Right lung (tissue), 10 donors: ENCODE measurements around the gene ACADVL. TPM values are rescaled to one million over a fixed set of nuclear protein-coding genes. Genes with fewer than 3 reads are reported as not detected.
"Not testable (repeated sequence)": the region's sequence is repeated elsewhere in the genome, so short reads cannot be mapped to it uniquely, and the experiment has no call there.

ENCODE experiments used
- DNase-seq, 2 donors: peaks; one replicate each; pipeline ENCODE4 v3.0.0-alpha.2; 2013
- long read RNA-seq, 8 donors: transcript quantifications; one replicate each; lab custom pipeline, GENCODE V29; 2026
- polyA plus RNA-seq, 5 donors: library from polyadenylated mRNA; unstranded; fragments of 120-200 nt; gene quantifications; one replicate each; pipeline versions ENCODE4 v1.2.1 to v1.2.3, GENCODE V29; 2013; ENCODE audit warnings: inconsistent platforms in 1 of 5, low replicate concordance in 1 of 5; ENCODE audit not compliant: insufficient read length in 5 of 5, insufficient read depth in 1 of 5

Gene ACADVL
- 100 to 1,000 TPM; 289 to 380 (median 360) TPM for polyA plus RNA-seq
- long read RNA-seq, donor 1, transcript ACADVL-203 (20 exons, 2,323 nt): minor isoform, 11 of 93 reads
- long read RNA-seq, donor 1, transcript ACADVL-209 (2 exons, 562 nt): minor isoform, 8 of 93 reads
- long read RNA-seq, donor 1, transcript ACADVL-206 (8 exons, 1,212 nt): minor isoform, 10 of 93 reads
- long read RNA-seq, donor 1, transcript ACADVL-214 (1 exons, 1,732 nt): major isoform, 19 of 93 reads
- long read RNA-seq, donor 1, partial matches to known transcripts: 17 of 93 reads
- long read RNA-seq, donor 1, other reads (novel, unspliced or antisense): 10 of 93 reads
- long read RNA-seq, donor 2, transcript ACADVL-203 (20 exons, 2,323 nt): major isoform, 11 of 38 reads
- long read RNA-seq, donor 2, partial matches to known transcripts: 6 of 38 reads
- long read RNA-seq, donor 2, other reads (novel, unspliced or antisense): 12 of 38 reads
- long read RNA-seq, donor 3, transcript ACADVL-214 (1 exons, 1,732 nt): minor isoform, 9 of 69 reads
- long read RNA-seq, donor 3, transcript ACADVL-206 (8 exons, 1,212 nt): minor isoform, 8 of 69 reads
- long read RNA-seq, donor 3, transcript ACADVL-203 (20 exons, 2,323 nt): major isoform, 18 of 69 reads
- long read RNA-seq, donor 3, transcript ACADVL-215 (5 exons, 709 nt): minor isoform, 5 of 69 reads
- long read RNA-seq, donor 3, partial matches to known transcripts: 20 of 69 reads
- long read RNA-seq, donor 3, other reads (novel, unspliced or antisense): 0 of 69 reads
- long read RNA-seq, donor 4, transcript ACADVL-203 (20 exons, 2,323 nt): major isoform, 14 of 39 reads
- long read RNA-seq, donor 4, transcript ACADVL-215 (5 exons, 709 nt): minor isoform, 5 of 39 reads
- long read RNA-seq, donor 4, transcript ACADVL-214 (1 exons, 1,732 nt): minor isoform, 5 of 39 reads
- long read RNA-seq, donor 4, partial matches to known transcripts: 5 of 39 reads
- long read RNA-seq, donor 4, other reads (novel, unspliced or antisense): 0 of 39 reads
- long read RNA-seq, donor 5, transcript ACADVL-234 (2 exons, 599 nt): minor isoform, 7 of 130 reads
- long read RNA-seq, donor 5, transcript ACADVL-203 (20 exons, 2,323 nt): major isoform, 19 of 130 reads
- long read RNA-seq, donor 5, transcript ACADVL-214 (1 exons, 1,732 nt): minor isoform, 10 of 130 reads
- long read RNA-seq, donor 5, transcript ACADVL-206 (8 exons, 1,212 nt): minor isoform, 10 of 130 reads
- long read RNA-seq, donor 5, partial matches to known transcripts: 58 of 130 reads
- long read RNA-seq, donor 5, other reads (novel, unspliced or antisense): 15 of 130 reads
- long read RNA-seq, donor 6, transcript ACADVL-214 (1 exons, 1,732 nt): minor isoform, 7 of 90 reads
- long read RNA-seq, donor 6, transcript ACADVL-203 (20 exons, 2,323 nt): major isoform, 21 of 90 reads
- long read RNA-seq, donor 6, transcript ACADVL-206 (8 exons, 1,212 nt): minor isoform, 8 of 90 reads
- long read RNA-seq, donor 6, partial matches to known transcripts: 35 of 90 reads
- long read RNA-seq, donor 6, other reads (novel, unspliced or antisense): 6 of 90 reads
- long read RNA-seq, donor 7, transcript ACADVL-203 (20 exons, 2,323 nt): major isoform, 21 of 68 reads
- long read RNA-seq, donor 7, transcript ACADVL-206 (8 exons, 1,212 nt): minor isoform, 5 of 68 reads
- long read RNA-seq, donor 7, partial matches to known transcripts: 20 of 68 reads
- long read RNA-seq, donor 7, other reads (novel, unspliced or antisense): 7 of 68 reads
- long read RNA-seq, donor 8, transcript ACADVL-214 (1 exons, 1,732 nt): major isoform, 7 of 21 reads
- long read RNA-seq, donor 8, transcript ACADVL-203 (20 exons, 2,323 nt): major isoform, 7 of 21 reads
- long read RNA-seq, donor 8, partial matches to known transcripts: 0 of 21 reads
- long read RNA-seq, donor 8, other reads (novel, unspliced or antisense): 0 of 21 reads

DNA sequence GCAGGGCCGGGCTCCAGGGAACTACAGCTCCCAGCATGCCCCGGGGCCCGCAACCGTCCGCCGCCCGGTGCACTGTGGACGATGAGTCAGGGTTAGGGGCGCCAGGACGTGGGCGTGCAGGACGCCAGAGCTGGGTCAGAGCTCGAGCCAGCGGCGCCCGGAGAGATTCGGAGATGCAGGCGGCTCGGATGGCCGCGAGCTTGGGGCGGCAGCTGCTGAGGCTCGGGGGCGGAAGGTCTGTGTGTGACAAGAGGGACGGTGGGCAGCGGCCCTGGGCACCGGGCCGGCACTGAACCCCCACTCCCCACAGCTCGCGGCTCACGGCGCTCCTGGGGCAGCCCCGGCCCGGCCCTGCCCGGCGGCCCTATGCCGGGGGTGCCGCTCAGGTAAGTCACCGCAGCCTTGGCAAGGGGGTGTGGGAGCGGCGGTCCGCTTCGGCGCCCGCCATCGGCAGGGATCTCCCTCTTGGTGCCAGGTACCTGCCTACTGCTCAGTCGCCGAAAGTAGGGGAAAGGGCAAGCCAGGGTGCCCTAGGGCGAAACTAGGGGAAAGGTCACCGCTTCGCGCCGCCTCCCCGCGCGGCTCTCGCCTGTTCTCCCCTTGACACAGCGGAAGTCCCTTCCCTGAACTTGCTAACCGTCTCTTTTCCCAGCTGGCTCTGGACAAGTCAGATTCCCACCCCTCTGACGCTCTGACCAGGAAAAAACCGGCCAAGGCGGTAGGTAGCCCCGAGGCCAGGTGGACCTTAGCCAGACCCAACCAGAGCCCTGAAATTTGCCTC is at the start of gene ACADVL, which contains the start of gene DLG4:
TSS of gene ACADVL (plus strand) at position 127 of the 781 bp plus-strand sequence. CDS start at position 174, 47 bp downstream.
TSS of gene DLG4 (minus strand) at position 25 of the 781 bp plus-strand sequence.
- DNase-seq: peak; percentile 83 to 86

DNA sequence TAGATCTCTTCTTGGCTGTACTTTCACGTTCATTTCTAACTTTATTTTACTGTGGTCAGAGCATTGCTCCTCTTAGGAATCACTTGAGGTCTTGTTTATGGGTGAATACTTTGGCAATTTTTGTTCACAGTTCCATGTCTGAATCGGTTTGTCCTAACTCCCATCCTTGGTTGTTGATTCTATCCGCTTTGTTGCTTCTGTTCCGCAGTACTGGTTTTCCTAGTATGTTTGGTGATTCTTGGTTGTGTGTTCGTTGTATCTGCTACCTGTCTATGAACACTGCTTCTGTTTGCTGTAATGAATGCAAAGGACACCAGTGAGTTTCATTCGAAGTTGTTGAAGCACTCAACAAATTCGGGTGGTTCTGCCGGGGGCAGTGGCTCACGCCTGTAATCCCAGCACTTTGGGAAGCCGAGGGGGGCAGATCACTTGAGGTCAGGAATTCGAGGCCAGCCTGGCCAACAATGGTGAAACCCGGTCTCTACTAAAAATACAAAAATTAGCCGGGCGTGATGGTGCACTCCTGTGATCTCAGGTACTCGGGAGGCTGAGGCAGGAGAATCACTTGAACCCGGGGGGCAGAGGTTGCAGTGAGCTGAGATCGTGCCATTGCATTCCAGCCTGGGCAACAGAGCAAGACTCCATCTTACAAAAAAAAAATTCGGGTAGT is 47.1 kb upstream of the ACADVL start:
- not testable (repeated sequence) for DNase-seq

DNA sequence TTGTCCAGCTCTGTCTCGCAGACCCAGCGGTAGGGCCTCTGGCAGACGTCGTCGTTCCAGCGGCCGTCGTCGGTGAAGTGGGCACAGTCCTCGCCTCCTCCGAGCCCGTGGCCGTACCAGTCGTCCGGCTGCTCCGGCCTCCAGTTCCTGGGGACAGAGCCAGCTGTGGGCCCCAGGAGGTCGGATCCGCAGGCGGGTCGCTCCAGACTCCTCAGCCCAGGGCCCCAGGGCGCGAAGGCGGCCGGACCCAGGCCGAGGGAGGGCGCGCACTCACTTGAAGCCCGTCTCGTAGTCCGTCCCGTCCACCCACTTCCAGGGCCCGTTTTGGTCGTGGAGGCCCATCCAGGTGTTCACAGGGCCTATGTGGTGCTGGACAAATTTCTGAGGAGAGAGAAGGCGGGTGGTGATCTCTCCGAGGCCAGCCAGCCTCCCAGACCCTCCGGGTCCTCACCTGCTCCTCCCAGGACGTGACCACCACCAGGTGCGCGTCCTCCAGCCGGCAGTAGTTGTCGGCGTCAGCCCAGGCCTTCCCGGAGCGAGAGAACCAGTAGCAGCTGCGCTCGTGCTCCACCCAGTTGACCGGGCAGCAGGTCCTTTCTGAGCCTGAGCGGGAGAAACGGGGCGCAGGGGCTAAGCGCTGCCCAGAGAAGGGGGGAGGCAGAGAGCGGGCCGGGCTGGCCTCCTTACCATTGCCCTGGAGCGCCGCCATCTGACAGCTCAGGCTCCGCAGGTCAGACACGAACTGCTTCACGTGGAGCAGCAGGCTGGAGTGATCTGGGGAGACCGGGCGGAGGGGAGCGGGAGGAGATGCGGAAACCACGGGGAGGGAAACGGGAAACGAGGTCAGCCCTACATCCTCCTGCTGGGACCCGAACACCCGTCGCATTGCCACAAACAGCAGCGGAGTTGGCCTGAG is 45.8 kb upstream of the ACADVL start:
- DNase-seq: peak in 1 of 2 donors; percentile 60

DNA sequence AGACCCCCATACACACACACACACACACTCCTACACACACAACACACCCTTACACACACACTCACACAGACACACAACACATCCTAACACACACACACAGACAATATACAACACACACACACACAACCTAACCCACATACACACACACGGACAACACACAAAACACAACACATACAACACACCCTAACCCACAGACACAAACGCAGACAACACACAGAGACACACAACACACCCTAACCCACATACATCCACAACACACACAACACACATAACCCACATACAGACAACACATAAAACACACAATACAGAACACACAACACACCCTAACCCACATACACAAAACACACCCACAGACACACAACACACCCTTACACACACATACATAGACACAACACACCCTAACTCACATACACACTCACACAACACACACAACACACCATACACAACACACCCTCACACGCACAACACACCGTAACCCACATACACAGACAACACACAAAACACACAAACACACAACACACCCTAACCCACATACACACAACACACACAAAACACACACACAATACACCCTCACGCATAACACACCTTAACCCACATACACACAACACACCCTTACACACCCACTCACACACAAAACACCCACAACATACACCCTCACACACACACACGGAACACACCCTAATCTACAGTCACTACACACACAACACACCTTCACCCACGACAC is 45.0 kb upstream of the ACADVL start:
- no peak for DNase-seq

DNA sequence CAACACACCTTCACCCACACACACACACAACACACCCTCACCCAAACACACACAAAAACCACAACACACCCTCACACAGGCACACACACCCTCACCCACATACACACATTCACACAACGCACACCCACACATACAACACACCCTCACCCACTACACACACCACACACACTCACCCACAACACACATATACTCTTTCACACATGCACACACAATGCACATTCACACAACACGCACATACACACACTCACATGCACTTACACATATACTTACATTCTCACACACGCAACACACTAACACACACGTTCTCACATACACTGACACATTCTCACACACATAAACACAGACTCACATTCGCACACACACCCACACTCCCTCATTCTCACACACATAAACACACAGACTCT is 44.4 kb upstream of the ACADVL start:
- DNase-seq: no peak

DNA sequence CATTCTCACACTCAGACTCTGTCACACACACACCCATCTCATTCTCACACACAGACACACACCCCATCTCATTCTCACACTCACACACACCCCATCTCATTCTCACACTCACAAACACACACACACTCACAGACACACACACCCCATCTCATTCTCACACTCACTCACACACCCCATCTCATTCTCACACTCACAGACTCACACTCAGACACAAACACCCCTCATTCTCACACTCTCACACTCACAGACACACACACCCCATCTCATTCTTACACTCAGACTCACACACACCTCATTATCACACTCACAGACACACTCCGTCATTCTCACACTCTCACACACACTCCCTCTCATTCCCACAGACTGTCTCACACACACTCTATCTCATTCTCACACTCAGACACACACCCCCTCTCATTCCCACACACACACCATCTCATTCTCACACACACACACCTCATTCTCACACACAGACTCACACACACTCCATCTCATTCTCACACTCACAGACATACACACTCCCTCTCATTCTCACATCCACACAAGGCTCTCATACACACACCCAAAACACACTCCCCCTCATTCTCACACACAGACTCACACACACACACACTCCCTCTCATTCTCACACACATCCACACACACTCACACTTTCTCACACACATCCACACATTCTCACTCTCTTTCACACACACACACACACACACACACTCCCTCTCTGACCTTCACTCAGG is 43.5 kb upstream of the ACADVL start:
- DNase-seq: no peak

DNA sequence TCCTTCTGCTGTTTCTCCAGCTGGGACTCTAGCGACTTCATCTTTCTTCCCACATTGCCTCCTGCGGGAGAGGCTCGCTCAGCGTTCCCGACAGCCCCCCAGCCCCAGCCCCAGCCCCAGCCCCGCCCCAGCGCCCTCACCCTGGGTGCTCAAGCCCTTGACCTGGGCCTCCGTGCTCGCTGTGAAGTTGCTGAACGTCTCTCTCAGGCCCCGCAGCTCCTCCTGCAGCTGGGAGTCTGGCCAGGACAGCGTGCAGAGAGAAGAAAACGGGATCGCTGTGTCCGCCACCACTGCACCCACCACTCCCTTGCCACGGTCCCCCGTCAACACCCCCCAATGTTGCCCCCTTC is 42.9 kb upstream of the ACADVL start:
- no peak for DNase-seq

DNA sequence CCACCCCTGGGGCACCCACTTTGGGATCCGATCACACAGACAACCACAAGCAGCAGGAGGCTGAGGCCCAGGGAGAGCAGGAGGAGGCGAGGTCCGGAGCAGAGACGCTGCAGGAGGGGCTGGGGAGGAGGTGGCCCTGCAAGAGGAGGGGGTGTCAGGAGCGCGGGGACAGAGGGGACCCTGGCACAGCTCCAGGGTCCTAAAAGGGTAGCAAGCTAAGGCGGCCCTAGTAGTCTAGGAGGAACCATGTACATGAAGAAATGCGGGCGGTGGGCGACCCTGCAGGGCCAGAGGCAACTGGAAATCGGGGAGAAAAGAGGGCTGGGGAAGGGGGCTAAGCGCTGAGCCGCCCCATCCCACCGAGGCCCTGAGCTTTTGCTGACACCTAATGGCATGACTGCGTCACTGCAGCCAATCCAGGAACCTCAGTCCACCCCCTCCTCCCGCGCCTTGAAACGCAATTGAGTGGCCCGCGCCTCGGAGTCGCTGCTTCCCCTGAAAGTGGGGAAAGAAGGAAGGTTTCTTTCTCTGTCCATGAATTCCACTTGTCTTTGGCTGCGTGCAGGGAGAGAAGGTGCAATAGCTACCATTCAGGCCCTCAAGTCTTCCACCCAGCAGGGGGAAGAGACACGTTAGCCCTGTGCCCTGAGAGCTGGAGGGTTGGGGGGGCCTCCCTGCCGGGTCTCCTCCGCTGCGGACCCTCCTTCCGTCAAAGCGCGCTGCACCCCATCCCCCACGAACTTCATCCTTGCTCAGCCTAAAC is 42.4 kb upstream of the ACADVL start:
- DNase-seq: peak; percentile 80 to 83

DNA sequence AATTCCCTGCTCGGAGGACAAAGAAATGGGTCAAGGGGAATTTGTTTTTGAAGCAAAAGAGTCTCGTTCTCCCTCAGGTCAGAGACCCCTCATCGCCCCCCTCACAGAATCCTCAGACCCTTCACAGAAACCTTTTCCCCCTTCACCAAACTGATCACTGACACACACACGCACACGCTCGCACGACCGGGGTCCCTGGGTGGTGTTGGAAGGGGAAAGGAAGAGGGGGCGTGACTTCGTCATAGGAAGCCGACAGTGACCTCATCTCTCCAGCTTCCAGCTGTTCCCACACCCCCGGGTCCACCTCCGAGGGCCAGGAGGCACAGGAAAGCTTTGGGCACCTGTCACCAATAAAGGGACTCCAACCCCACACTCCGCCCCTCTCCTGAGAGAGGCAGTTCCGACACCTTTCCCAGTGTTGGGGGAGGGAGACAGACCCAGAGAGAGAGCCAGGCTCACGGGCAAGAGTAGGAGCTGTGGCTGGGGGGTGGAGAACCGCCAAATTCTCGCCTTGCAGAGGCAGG is 41.7 kb upstream of the ACADVL start:
- DNase-seq: peak in 1 of 2 donors; percentile 48

DNA sequence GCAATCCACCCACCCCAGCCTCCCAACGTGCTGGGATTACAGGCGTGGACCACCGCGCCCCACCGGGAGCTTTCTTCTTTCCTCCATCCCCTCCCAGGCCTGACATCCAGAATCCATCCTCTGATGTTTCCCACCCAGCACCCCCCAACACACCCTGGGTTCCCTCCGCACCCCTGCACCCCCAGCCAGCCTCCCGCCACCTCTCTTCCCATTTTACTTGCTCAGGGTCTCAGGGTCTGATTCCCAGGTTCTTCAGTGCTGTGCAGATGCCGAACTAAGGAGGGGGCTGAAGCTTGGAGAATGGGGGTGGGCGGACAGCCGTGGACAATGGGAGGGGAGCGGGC is 40.8 kb upstream of the ACADVL start:
- DNase-seq: no peak

DNA sequence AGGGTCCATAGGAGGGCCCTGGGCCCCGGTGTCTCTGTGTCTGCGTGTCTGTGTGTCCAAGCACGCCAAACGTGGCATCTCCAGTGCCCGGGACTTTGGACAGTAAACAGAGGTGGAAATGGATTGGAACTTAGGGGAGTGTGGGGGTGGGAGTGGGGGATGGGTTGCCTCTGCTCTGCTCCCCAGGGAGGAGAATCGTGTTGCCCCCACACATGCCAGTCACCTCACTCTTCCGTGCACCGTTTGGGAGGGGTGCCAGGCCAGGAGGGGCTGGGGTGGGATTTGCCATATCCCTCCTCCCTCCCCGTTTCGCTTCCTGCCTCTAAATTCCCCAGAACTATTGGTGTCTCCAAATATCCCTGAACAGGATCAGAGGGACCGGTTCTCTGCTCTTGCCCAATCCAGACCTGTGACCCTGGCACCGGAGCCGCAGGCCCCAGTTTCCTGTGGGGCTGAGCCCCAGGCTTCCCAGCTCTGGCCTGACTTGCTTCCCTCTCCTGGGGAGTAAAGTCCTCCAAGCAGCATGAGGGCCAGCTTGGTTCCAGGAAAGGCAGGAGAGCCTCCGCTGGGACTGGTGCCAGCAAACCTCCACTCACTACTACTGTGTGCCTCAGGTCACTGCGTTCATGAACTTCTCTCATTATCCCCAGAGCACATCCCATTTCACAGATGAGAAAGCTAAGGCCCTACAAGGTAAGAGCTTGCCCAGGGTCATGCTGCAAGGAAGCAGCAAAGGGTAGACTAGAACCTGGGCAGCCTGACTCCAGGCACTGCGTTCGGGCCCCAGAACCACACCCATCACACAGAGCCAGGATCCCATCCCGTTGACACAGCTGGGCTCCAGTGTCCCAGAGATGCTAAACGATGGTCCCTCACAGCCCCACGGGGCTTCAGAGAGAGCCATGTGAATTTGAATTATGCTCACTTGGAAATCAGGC is 40.2 kb upstream of the ACADVL start, which contains the start of gene ASGR1:
TSS of gene ASGR1 (minus strand) at position 54 of the 938 bp plus-strand sequence. CDS start 807 bp downstream, outside the sequence.
- DNase-seq: no peak

DNA sequence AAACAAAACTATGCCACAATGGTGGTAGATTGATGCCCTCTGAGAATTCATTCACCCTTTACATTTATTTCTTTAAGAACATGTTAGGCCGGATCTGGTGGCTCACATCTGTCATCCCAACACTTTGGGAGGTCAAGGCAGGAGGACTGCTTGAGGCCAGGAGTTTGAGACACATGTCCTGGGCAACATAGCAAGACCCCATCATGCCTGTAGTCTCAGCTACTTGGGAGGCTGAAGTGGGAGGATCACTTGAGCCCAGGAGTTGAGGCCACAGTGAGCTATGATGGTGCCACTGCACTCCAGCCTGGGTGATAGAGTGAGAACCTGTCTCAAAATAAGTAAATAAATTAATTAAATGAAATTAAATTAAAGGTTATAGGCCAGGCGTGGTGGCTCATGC is 37.6 kb upstream of the ACADVL start:
- DNase-seq: not testable (repeated sequence)

DNA sequence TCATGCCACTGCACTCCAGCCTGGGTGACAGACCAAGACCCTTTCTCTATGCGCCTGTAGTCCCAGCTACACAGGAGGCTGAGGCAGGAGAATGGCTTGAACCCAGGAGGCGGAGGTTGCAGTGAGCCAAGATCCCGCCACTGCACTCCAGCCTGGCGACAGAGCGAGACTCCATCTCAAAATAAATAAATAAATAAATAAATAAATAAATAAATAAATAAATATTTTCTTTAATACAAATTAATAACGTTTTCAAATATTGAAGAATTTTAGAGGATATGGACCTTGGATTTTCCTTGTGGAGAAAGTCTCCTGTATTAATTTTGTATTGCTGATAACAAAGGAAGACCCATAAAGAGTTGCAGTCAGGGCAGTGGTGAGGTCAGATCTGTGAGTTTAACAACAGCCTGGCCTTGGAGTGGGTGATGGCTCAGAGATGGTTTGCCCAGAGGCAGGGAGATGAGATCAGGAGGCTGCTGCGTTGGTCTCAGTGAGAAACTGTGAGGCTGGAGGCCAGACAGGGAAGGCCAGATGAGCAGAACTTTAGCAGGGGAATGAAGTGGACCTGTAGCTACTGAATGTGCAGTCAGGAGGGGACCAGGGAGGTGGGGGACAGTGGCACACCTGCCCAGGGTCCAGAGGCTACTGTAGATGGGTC is 36.2 kb upstream of the ACADVL start:
- DNase-seq: no peak
